ENCODE measurements around the gene SMDT1. TPM values are rescaled to one million over a fixed set of nuclear protein-coding genes. Genes with fewer than 3 reads are reported as not detected.

SMDT1 gene, protein sequence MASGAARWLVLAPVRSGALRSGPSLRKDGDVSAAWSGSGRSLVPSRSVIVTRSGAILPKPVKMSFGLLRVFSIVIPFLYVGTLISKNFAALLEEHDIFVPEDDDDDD
- 4.9 and 5.0 TPM in 2 replicates for total RNA-seq

DNA sequence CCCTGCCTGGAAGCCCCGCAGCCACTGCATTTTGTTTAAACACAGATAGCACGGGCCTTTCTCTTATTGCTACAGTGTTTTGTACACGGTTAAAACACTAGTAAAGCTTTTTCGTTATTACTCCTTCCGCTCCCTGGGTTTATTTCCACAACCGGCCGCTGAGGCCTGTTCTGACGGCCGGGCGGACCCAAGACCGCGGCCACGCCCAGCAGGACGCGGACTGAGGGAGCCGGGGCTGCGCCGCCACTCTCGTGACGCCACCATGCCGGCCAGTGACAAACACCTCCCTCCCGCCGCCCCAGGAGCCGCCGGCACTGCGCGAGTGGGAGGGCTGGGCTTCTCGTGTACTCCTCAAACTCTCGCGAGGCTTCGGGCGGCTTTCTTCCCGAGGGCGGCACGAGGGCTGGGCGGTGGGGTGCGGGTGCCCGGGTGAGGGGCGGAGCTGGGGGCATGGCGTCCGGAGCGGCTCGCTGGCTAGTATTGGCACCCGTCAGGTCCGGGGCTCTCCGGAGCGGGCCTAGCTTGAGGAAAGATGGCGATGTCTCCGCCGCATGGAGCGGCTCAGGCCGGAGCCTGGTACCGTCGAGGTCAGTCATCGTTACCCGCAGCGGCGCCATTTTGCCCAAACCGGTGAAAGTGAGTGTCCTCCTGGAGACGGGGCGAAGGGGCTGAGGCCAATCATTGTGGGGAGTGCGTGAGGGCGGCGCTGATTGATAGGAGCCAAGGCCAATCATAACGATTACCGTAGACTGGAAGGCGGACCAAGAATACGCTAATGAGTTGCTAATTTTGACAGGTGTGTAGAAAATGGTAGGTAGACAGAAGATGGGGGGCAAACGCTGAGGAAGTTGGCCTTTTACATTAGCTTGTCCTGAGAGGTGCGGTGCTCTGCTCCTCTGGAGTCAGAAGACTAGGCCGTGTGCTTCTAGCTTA, at the start of gene SMDT1:
SMDT1 (plus strand) TSS at position 382 of the 933 bp plus-strand sequence; CDS start at position 451, 69 bp downstream.

DNA sequence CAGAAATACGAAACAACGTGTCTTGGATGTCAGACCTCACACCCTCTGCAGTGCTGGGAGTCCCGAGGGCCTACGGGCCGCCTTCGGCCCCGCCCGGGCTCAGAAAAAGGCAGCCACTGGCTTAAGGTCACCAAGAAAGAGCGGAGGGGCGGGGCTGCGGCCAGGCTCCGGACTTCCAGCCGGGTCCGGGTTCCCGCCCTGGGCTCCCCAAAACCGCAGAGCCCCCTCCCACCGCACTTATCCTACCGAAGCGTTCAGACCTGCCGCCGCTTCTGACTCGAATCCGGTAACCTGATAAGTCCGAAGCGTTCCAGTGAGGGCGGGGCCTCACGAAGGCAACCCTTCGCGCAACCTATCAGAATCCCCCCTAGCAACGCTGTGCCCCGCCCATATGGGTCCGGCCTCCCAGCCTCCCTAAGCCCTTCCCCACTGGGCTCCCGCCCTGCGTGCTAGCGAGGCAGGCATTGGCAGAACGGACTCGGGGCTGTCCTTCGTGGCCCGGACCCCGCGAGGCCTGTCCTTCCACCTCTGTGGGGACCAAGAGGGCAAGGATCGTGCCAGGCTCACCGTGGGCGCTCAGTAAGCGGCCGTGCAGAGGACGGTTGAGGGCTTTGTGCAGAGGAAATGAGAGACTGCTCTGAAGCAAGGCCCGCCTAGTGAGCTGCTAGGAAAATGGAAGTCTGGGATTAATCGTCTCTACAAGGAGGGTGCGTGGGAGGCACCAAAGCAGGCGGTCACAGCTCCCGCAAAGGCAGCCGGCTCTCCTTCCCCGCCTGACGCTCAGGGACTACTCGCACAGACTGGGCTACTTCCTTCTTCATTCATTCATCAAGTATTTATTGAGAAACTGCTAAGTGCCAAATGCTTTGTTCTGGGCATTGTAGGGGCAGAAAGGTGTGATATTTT, 8.7 kb upstream of the SMDT1 start, which contains the start of gene NAGA:
NAGA (minus strand) TSS at position 296 of the 906 bp plus-strand sequence. CDS start 515 bp downstream, outside the sequence.

DNA sequence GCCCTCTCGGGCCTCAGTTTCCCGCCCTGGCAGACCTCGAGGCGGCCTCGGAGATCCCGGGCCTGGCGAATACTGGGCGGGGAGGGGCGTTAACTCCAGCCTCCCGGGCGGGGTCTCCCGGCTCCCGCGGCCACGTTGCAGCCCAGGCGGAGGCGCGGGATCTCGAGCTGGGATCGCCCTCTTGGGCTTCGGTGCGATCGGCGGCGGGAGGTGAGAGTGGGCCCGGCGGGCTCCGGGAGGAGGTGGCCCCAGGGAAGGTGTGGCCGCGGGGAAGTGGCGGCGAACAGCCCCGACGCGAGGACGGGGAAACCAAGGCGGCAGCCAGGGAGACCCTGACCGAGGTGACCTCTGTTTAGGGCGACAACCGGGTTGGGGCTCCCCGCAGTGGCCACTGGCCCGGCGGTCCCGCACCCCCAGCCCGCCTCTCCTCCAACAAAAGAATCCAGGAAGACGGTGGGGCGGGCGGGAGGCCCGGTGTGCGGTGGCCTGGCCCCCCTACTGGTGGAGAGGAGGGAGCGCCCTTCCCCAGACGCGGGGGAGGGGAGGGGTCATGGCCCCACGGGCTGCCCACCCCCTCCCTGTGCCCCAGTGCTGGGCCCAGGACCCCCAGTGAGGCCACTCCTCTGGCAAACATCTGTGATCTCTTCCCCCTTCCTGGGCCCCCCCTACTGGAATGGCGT, 5.2 kb upstream of the SMDT1 start, which contains the start of gene PHETA2:
PHETA2 (plus strand) TSS at position 117 of the 680 bp plus-strand sequence. CDS start 3,046 bp downstream, outside the sequence.

DNA sequence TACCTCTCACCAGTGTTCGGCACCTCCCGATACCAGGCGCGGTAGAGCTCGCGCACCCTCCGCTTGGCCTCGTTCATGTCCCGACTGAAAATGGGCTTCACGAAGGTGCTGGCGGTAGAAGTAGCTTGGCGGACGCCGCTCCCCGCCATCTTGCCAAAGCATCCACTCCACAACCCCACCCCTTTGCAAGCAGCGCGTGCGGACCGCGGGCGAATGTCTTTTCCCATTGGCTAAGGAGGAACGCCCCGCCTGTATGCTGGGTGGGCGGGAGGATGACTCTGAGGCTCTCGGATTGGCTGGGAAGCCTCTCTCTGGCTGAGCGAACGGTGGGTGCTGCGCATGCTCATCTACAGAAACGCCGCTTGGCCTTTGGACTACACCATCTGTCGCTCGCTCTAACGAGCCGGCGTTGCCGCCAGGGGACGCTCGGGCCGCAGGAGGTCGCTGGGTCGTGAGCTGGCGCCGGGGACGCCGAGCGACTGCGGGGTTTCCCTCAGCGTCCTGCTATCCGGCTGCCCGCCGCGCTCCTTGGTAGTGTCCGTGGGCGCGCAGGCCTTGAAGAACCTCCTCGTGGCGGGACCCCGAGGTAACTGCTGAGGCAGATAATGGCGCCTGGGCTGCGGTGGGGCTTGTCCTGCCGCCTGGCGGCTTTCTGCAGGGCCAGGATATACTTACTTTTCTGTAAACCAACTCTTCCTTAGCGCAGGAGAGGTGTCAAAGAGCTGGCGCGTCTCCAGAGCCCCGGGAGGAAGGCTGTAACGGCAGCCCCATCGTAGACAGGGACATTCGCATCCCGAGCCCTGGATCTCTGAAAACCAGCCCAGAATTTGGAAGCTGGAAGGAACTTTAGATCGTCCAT, 11.3 kb downstream of the SMDT1 start, which contains the start of gene NDUFA6:
NDUFA6 (minus strand) TSS at position 177 of the 859 bp plus-strand sequence; CDS start at position 149, 28 bp downstream.

DNA sequence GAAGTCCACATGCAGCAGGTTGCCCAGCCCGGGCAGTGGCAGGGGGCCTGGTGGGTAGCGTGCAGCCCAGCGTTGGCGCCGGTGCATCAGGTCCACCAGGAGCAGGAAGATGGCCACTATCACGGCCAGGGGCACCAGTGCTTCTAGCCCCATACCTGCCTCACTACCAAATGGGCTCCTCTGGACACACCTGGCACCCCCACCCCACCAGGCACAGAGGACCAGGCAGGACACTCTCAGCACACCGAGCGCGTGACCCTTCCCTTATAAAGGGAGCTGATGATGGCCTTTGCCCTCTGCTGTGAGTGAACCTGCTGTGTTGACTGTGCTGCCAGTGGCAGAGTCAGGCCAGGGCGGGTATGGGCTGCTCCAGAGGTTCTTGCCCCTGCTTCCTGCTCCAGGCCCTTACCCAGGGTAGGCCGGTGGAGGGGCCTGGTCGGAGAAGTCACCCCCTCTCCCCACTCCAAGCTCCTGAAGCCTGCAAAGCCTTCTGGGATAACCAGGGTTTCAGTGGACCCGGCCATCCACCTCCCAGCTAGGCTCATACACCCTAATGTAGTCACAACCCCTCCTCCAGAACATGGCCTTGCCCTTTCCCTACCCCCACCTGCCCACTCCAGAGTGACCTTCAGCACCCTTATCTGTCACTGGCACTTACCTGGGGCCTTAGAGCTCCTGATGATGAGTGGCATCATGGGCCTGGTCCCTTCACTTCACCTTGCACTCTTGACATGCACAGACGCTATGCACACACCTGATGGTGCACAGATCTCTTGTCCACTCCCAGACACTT, 51.3 kb downstream of the SMDT1 start, which contains the start of gene CYP2D6:
CYP2D6 (minus strand) TSS at position 172 of the 793 bp plus-strand sequence; CDS start at position 153, 19 bp downstream.

Small RNA genes within 50 kb of the gene (small RNA-seq; reads per million reads assigned to genes)
- gene SNORD13P1: not detected

Other genes with a start within 250 kb of the SMDT1 start
- 74.9 and 76.4 TPM in 2 replicates for gene SREBF2, start 246.6 kb upstream of the SMDT1 start, total RNA-seq
- gene SHISA8, start 164.6 kb upstream of the SMDT1 start, total RNA-seq: not detected in 2 replicates
- gene TNFRSF13C, start 152.9 kb upstream of the SMDT1 start, total RNA-seq: 0.29 and 0.33 TPM in 2 replicates
- 9.1 and 12.6 TPM in 2 replicates for gene CENPM, start 132.5 kb upstream of the SMDT1 start, total RNA-seq
- under 0.01 TPM in 2 replicates for gene SEPTIN3, start 110.3 kb upstream of the SMDT1 start, total RNA-seq
- 0.98 TPM in 1 of 2 replicates, not detected in the other for gene WBP2NL, start 80.9 kb upstream of the SMDT1 start, total RNA-seq
- 32.9 and 38.2 TPM in 2 replicates for gene NAGA, start 8.9 kb upstream of the SMDT1 start, total RNA-seq
- gene PHETA2, start 5.5 kb upstream of the SMDT1 start, total RNA-seq: 14.6 and 24.2 TPM in 2 replicates
- gene NDUFA6, start 11.1 kb downstream of the SMDT1 start, total RNA-seq: 26.5 and 30.9 TPM in 2 replicates
- under 0.01 and 0.10 TPM in 2 replicates for gene CYP2D6, start 51.1 kb downstream of the SMDT1 start, total RNA-seq
- 33.9 and 35.9 TPM in 2 replicates for gene TCF20, start 191.0 kb downstream of the SMDT1 start, total RNA-seq

All from vein endothelial cell (primary cell).